Activated CD4-positive, CD25-positive, alpha-beta regulatory T cell (primary cell): ENCODE results near the gene STUM.

ENCODE experiments used
- DNase-seq, 4 experiments: peaks; one replicate each; lab custom pipeline; 2025; lab: John Stamatoyannopoulos, UW

Gene STUM

DNA sequence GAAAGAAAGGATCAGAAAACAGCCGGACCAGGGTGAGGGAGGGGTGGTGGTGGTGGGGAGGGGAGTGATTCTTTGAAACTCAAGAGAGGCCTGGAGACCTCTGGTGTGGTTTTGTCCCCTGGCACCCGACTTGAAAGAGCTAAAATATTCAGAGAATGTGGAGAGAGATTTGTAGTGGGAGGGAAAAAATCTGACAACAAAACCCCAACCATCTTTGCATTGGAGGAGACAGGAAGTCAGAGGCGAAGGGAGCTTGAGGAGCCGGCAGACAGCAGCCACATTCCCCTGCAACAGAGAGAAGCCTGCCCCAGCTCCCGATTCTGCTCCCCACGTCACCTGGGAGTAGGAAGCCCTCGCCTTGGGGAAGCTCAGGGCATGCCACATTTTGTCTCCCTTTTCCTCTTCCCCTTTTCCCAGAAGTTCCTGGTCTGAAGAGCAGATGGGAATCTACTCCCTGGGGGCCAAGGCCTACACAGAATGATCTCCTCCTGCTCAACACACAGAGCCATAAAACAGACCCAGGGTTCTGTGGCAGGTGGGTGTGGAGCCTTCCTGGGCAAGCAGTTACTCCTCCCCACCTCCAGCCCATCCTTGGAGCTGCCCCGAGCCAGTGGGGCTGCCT, 105.6 kb downstream of the STUM start:
- no peak for DNase-seq

DNA sequence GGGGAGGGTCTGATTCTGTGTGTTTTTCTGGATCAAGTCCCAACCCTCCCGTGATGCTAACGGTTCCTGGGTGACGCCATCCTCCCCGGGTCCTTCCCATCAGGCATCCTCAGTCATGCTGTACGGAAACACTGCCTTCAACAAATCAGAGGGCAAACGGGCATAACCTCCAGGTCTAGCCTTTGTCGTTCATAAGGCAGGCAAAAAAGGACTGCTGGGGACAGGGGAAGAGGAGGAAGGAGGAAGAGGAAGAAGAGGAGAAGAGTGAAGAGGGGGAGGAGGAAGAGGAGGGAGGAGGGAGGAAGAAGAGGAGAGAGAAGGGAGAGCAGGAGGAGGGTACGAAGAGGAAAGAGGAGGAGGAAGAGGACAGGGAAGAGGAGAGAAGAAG, 106.1 kb downstream of the STUM start:
- DNase-seq = no peak

DNA sequence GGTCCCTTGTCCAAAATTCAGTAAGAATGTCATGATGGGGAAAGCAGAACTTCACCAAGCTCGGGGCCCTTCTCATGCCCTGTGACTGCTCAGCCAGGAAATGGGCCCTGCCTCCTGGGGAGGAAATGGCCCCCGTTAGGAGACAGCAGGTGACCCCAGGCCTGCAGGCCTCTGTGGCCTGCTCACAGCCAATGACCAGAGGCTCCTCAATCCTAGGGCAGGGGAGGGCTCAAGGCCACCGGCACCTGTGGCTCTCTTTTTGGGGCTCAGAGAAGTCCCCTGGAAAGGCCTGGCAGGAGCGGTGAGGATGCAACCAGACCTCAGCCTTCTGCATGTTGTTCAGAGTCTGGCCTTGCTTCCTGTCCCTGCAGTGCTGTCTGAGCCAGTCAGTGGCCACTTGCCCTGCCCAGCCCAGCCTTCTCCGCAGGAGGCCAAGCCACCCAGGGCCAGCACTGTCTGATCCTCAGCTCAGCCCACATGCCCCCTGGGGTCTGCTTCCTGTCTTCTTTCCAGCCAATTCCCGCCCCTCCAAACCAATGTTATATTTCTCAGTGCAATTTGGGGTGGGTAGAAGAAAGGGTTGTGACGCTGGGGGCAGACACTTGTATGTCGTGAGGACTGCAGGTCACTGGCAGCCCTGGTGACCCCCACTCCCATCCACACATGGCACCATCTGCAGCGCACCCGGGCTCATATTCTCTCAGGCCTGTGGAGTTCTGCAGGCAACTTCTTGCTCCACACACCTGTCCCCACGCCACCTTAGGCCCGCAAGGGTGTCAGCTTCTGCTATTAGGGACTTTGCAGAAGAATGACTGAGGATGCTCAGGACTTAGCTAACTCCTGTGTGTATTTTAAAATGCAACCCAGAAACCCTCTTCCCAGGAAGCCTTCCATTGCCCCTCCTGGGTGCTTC, 106.9 kb downstream of the STUM start:
- DNase-seq = no peak

DNA sequence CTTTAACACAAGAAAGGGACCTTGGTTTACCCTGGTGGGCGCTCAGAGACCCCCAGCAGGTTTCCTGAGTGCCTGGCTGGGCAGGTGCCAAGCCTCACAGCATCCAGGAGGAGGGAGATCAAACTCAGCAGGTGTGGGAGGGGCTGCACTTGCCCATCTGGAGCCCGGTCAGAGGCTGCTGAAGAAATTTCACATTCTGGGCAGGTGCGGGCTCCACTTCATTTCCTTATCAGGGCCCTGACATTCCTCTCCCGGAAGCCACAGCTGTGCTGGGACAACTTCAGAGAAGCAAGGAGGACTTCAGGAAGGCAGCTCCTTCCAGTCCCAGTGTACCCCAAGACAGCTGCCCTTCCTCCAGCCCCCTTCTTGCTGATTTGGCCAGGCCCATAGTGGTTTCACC, 107.6 kb downstream of the STUM start:
- DNase-seq = no peak

DNA sequence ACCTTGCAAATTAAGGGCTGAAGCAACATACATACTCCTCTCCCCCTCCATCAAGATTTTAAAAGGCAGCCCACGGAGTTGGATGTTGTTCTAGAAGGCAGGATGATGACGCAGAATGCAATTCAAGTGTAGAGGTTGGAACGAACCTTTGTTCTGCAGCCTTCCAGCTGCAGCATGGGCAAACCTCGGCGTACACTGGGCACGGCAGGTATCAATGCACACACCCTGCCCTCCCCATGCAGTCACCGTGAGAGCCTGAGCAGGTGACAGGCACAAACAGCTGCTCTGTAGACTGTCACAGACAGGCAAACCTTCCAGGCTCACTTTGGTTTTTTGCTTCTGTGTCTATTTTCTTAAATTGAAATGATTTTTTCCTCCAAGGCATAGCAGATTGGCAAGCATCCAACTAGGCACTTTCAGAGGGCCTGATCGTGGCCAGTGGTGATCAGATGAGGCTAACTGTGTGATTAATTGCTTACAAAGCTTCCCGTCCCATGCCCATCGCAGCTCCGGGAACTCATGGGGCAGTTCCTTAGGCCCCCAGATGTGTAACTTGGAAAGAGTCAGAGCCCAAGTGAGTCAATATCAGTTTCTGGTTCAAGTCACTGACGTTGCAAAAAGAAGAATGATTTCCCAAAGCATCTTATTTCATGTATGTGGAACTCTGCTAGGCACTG, 108.2 kb downstream of the STUM start:
- DNase-seq = no peak

DNA sequence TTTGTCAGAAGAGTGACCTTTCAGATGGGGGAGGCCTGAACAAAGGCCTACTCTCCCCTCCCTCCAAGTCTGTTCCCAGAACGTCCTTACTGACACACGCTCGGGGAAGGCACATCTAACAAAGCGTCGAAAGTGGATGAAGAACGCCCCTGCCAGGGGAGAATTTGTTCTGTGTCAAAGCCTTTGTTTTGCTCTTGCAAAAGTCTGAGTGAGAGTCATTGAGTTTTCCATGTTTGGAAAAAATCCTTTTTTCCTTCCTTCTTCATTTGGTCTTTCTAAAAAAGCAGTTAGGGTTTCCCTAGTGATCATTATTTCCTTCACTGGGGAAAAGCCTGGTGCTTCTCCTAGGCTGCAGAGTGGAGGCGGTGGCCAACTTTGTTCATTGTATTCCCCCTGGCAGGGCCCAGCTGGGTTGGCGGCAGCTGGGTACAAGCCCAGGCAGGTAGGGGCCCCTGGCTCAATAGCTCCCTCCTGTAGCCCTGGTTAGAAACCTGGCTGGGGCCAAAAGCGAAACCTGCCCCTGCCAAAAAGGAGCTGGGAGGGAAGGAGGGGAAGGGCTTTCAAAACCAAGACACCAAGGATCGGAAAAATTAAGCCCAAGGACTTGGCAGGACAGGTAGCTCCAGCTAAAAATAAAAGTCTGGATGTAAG, 109.5 kb downstream of the STUM start:
- DNase-seq = no peak

DNA sequence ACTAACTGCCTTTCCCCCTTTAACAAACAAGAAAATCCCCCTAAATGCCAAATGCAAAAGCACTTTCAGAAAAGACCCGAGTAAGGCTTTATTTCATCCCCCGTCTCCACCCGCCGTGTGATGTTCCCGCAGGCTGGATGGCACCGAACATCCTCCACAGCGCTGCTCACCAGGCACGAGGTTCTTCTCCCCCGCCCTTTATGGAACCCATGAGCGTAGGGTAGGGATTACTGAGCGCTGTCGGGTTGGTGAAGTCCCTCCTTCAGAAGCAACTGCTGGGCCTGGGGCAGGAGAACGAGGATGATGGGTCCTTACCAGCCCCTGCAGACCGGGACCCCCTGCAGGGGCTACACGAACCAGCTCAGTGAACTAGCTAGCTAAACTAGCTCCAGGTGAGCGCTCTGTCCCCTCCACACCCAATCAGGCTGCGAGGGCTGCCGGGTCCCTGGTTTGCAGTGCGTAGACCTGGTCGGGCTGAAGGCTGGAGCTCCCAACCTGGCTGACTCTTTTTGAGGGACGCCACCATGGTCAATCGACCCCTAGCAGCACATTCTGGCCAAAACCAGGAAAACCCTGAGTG, 110.1 kb downstream of the STUM start:
- DNase-seq = no peak
